Activated CD8-positive, alpha-beta memory T cell treated with anti-CD3 and anti-CD28 coated beads for 36 hours (primary cell): ENCODE data around the gene MYOC. TPM values are rescaled to one million over a fixed set of nuclear protein-coding genes. Genes with fewer than 3 reads are reported as not detected.
"Not testable (repeated sequence)": the region's sequence is repeated elsewhere in the genome, so short reads cannot be mapped to it uniquely, and the experiment has no call there.

Source experiments
- CTCF ChIA-PET: fragments of 350-600 bp; sonication (Branson Sonifier 250); formaldehyde crosslinking; loops from one replicate; lab custom pipeline; 2021; ENCODE audit warnings: antibody characterized with exemption; lab: Charles Lee
- POLR2A ChIA-PET: fragments of 350-600 bp; sonication (Branson Sonifier 250); formaldehyde crosslinking; loops from one replicate; lab custom pipeline; 2021; ENCODE audit warnings: antibody characterized with exemption; lab: Charles Lee
- total RNA-seq, 2 experiments: library from RNA; stranded (reverse); gene quantifications; one replicate each; pipeline ENCODE4 v1.2.3, GENCODE V29; 2021

Gene MYOC
- total RNA-seq, 2 experiments from 2014 or later = not detected

DNA sequence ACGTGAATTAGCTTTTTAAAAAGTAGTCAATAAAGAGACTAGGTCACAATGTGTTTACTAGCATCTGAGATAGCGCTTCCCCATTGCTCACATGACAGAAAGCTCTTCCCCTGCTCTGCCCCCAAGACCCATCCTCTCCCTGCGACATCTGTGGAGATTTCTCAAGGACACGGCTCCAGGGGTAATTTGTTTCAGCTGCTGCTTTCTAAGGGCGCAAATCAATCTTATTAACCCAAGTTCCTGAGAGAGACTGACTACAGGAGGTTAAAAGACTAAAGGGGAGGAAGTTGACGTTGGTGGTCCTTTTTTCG is 30.4 kb downstream of the MYOC start, which contains the start of gene MYOCOS:
Gene MYOCOS (plus strand): TSS at position 92 of the 311 bp plus-strand sequence. CDS start 1,641 bp downstream, outside the sequence.
- POLR2A ChIA-PET = no interaction called here
- CTCF ChIA-PET = interaction anchor here (0.9 kb wide), 1 partner anchor 34 kb away, joined by 3 read pairs; no protein-coding TSS in a partner anchor

DNA sequence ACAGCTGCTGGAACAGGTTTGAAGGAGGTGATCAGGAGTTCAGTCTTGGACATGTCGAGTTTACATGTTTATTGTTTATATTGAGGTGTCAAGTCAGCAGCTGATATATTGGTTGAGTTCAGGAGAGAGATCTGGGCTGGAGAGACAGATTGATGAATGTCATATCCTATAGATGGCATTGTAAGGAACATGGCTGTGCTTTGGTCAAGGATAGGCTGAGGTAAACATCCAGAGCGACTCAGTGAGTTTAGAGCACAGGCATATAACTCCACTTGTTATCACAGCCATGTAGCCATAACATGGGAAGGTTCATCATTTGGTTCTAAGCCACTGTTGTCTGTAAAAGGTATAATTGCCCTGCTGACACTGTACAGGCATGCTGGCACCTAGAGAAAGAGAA is 35.9 kb downstream of the MYOC start:
- ChIA-PET CTCF (interaction anchor here (1.2 kb wide), 1 partner anchor 28 kb away, joined by 3 read pairs; no protein-coding TSS in a partner anchor), POLR2A (no interaction called here)

DNA sequence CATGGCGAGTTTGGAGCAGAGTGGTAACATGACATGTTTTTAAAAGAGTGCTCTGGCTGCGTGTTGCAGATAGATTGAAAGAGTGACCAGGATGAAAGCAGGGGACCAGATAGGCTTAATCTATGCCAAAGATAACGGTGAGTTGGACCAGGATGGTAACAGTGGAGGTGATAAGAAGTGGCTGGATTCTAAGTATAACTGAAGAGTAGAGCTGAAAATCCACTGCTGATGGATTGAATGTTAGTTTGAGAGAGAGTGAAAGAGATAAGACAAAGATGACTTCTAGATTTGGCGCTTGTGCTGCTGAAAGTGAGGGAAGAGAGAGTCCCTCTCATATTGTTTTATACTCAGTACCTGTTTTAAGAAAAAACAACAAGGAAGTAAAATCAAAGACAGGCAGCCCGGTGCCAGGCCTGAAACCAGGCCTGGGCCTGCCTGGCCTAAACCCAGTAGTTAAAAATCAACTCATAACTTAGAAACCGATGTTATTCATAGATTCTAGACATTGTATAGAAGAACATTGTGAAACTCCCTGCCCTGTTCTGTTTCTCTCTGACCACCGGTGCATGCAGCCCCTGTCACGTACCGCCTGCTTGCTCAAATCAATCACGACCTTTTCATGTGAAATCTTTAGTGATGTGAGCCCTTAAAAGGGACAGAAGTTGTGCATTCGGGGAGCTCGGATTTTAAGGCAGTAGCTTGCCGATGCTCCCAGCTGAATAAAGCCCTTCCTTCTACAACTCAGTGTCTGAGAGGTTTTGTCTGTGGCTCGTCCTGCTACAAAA is 37.2 kb downstream of the MYOC start:
- POLR2A ChIA-PET, CTCF ChIA-PET: not testable (repeated sequence)

DNA sequence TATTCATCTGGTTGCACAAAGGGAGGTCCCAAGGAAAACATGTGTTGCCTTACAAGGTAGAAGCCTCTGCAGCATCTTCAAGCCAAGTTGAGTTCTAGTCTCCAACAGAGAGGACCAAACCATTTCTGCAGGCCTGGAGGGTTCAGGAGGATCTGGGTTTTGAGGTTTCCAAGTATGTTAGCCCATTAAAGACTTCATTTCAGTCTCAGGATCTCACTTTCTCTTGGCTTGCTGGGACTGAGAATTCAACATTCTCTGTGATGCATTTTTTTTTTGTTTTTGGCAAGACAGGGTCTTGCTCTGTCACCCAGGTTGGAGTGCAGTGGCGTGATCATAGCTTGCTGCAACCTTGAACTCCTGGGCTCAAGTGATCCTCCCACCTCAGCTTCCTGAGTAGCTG is 39.2 kb downstream of the MYOC start:
- POLR2A ChIA-PET = no interaction called here
- CTCF ChIA-PET = no interaction called here

DNA sequence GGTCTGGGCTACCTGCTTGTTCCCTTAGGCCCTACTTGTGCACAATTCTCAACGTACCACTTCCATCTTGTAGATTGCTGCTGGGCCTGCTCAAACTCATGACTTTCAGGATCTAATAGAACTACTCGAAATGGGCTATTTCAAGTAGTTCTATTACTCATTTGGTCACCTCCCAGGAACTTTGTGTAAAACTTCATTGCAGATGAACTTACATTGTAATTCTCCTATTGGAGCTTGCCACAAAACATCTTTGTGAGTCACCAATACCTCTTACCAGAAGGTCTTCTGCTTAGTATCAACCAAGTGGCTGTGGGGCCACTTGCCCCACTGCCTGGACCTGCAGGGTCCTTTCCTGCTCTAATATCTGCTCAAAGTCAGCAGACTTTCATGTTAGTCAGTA is 41.2 kb downstream of the MYOC start:
- POLR2A ChIA-PET = no interaction called here
- CTCF ChIA-PET = no interaction called here

DNA sequence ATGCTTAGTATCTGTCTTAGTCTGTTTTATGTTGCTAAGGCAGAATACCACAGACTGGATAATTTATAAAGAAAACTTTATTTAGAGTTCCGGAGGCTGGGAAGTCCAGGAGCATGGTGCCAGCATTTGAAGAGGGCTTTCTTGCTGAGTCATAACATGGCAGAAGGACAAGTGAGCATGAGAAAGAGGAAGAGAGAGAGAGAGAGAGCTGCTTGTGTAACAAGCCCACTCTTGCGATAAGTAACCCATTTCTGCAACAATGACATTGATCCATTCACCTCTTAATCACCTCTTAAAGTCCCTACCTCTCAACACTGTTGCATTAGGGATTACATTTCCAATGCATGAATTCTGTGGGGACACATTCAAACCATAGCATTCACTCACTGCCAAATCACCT is 42.1 kb downstream of the MYOC start:
- POLR2A ChIA-PET = no interaction called here
- CTCF ChIA-PET = no interaction called here

DNA sequence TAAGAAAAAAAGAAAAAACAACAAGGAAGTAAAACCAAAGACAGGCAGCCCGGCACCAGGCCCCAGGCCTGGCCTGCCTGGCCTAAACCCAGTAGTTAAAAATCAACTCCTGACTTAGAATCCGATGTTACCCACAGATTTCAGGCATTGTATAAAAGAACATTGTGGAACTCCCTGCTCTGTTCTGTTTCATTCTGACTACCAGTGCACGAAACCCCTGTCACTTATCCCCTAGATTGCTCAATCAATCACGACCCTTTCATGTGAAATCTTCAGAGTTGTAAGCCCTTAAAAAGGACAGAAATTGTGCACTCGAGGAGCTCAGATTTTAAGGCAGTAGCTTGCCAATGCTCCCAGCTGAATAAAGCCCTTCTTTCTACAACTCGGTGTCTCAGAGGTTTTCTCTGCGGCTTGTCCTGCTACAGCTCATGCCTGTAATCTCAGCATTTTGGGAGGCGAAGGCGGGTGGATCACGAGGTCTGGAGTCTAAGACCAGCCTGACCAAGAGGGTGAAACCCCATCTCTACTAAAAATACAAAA is 46.0 kb downstream of the MYOC start:
- POLR2A ChIA-PET = no interaction called here
- CTCF ChIA-PET = no interaction called here

DNA sequence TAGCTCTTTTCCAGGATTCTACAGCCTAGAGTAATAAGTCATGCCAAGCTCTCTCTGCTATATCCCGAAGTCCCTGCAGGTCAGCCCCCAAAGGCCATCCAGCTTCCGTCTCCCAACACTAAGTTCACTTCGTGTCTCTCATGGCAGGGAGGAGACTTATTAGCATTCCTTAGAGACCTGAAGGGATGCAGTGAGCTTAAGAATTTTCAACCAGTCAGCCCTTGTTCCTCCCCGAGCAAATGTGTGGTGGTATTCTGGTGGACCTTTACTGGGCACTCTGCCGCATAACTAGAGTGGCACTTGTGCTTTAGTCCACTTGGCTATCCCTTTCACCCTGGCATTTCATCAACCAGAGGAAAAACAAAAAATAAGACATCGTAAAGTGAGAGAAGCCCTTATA is 49.4 kb downstream of the MYOC start:
- POLR2A ChIA-PET = not testable (repeated sequence)
- CTCF ChIA-PET = interaction anchor here (1.0 kb wide), 1 partner anchor 42 kb away, joined by 4 read pairs; no protein-coding TSS in a partner anchor

DNA sequence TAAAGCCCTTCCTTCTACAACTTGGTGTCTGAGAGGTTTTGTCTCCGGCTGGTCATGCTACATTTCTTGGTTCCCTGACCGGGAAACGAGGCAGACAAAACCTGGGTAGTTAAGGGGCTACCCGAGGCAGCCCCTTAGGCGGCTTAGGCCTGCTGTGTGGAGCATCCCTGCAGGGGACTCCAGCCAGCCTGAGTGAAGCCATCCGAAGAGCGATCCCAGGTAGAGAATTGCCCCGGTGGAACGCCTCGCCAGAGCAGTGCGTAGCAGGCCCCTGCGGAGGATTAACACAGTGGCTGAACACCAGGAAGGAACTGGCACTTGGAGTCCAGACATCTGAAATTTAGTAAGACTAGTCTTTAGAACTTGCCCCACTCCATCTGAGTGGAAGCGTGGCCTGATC is 51.6 kb downstream of the MYOC start:
- ChIA-PET CTCF (no interaction called here), POLR2A (no interaction called here)

DNA sequence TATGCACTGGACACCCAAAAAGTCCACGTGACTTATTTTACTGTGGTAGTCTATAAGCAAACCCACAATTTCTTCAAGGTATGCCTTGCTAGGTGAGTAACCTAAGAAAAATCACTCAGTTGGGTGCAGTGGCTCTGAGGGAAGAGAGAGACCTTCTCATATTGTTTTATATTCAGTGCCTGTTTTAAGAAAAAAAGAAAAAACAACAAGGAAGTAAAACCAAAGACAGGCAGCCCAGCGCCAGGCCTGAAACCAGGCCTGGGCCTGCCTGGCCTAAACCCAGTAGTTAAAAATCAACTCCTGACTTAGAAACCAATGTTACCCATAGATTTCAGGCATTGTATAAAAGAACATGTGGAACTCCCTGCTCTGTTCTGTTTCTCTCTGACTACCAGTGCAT is 52.2 kb downstream of the MYOC start:
- CTCF ChIA-PET = not testable (repeated sequence)
- POLR2A ChIA-PET = interaction anchor here (0.6 kb wide), 1 partner anchor 14 kb away, joined by 7 read pairs; no protein-coding TSS in a partner anchor

DNA sequence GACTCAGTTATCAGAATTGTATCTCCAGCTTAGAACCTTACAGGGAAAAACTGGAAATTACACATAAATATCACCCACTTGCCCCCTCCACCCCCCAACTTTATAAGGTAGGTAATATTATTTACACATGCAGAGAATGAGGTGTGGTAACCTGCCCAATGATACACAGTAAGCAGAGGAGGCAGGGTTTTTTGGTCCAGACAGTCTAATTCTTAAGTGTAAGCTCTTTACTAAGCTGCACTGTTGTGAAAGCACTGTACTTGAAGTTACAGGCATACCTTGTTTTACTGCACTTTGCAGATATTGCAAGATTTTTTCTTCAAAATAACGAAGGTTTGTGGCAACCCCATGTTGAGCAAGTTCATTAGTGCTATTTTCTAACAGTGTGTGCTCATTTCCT is 55.3 kb downstream of the MYOC start:
- POLR2A ChIA-PET = no interaction called here
- CTCF ChIA-PET = no interaction called here

DNA sequence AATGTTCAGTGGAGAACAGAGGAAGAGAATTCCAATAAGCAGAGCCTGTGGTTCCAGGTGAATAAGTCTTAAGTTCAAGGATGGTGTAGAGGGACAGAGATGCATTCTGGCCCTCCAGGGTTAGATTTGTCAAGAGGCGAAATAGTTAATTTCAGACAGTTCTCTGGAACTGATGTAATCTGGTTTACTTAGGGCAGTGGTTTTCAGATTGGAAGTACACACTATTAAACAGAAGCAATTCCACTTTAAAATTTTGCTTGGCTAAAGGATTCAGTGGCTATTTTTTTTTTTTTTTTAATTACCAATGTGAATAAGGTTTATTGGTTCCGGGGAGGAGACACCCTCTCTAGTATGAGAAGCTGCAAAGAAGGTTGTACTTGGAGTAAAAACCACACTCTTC is 55.8 kb downstream of the MYOC start:
- POLR2A ChIA-PET = no interaction called here
- CTCF ChIA-PET = no interaction called here

DNA sequence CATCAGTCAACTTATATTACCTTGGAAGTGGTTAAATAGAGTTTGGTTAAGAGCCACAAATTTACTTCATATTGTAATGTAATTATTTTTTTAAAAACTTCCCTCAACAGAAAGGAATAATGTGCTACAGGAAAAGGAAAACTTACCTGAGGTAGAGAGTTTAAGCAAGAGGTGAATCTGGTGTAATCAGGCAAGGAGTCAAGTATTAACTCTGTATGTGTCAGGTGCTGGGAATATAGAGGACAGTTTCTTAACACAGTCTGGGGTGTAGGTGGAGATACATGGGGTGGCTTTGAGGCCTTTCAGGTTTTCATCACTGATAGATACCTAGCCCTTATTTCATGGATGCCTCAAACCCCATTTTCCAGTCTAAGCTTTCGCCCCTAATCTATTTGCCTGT is 56.4 kb downstream of the MYOC start:
- CTCF ChIA-PET = no interaction called here
- POLR2A ChIA-PET = no interaction called here

DNA sequence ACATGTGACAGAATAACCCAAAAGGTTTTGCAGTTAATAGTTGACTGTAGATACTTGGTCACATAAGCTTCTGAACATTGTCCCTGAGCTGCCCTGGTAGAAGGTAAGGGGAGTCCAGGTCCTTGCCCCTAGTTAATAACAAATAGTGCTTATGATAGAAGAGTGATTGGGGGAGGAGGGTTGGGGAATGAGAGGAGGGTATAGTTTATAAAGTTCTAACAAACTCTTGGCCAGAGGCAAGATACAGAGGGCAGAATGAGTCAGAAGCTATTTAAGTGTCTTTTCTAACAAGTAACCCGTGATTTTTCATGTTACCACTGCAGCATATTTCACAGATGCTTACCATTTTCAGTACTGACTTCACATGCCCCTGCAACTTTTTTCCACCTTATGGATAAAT is 57.2 kb downstream of the MYOC start:
- ChIA-PET POLR2A (no interaction called here), CTCF (no interaction called here)

DNA sequence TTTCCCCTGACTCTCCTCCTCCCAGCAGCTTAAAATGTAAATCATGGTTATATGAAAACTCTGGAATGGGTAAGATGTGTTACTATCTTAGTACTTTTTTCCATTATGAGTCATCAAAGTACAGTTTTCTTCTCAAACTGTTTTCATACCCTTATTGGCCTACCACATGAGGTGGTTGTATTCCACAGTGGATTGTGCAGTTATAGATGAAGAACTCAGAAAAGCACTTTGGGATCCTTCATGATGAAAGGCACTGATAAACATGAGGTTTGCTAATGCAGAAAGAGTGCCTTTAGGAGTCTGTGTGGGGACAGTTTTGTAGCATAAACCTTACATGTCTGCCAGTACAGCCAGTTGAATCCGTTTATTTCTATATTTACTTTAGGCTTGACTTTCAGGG is 62.5 kb downstream of the MYOC start:
- CTCF ChIA-PET = no interaction called here
- POLR2A ChIA-PET = interaction anchor here (0.6 kb wide), 1 partner anchor 32 kb away, joined by 3 read pairs; no protein-coding TSS in a partner anchor

DNA sequence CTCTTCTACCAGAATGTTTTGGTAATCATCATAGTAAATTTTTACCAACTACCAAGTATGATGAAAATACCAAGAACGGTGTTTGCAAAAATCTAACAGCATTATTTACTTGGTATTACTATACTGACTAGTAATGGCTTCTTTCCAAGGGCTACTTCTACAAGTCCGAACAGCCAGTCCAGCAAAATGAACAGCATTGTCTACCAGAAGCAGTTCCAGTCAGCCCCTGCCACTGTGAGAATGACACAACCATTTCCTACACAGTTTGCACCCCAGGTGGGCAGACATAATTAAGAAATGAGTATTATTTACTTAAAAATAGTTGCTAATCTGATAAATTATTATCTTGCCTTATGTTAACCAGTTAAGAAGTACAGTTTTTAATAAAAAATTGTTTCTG is 64.3 kb downstream of the MYOC start:
- ChIA-PET CTCF (interaction anchor here (1.1 kb wide), 1 partner anchor 56 kb away, joined by 3 read pairs; no protein-coding TSS in a partner anchor), POLR2A (no interaction called here)

DNA sequence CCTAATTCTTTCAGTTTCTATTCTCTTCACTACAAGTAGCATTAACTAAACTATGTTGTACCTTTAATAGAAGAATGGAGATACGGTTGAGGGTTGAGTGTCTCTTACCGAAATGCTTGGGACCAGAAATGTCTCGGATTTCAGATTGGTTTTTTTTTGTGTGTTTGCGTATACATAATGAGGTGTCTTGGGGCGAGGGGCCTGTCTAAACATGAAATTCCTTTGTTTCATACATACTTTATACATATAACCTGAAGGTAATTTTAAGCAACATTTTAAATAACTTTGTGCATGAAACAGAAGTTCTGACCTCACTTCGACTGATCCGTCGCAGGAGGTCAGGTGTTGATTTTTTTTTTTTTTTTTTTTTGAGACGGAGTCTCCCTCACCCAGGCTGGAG is 66.8 kb downstream of the MYOC start:
- CTCF ChIA-PET = no interaction called here

More for the DNA sequence above, 66.8 kb downstream of the MYOC start:
- POLR2A ChIA-PET = no interaction called here
